Liver (tissue), 9 donors: ENCODE data around the gene MTARC1. TPM values are rescaled to one million over a fixed set of nuclear protein-coding genes. Genes with fewer than 3 reads are reported as not detected.

Experiments
- DNase-seq: peaks from one replicate; pipeline ENCODE4 v3.0.0-alpha.2; 2017; ENCODE audit warnings: low spot score
- H3K27ac ChIP-seq, 2 donors: one replicate each; pipeline ENCODE4 v1.7.0; 2013; ENCODE audit warnings: inconsistent platforms in 2 of 2, low read length in 2 of 2, control low read depth in 1 of 2, low read depth in 1 of 2, mild to moderate bottlenecking in 1 of 2
- H3K27me3 ChIP-seq, 4 donors: one replicate each; pipeline versions ENCODE4 v1.6.1 to v1.7.0; 2013; ENCODE audit warnings: low read length in 3 of 4, inconsistent platforms in 1 of 4, mild to moderate bottlenecking in 1 of 4, moderate library complexity in 1 of 4; ENCODE audit not compliant: control insufficient read depth in 4 of 4, insufficient read depth in 4 of 4
- H3K36me3 ChIP-seq, 4 donors: one replicate each; pipeline versions ENCODE4 v1.6.1 to v1.7.0; 2013; ENCODE audit warnings: low read length in 3 of 4, mild to moderate bottlenecking in 3 of 4, low read depth in 1 of 4, moderate library complexity in 1 of 4; ENCODE audit not compliant: control insufficient read depth in 4 of 4, insufficient read depth in 3 of 4
- H3K4me1 ChIP-seq, 4 donors: one replicate each; pipeline versions ENCODE4 v1.6.1 to v1.7.0; 2013; ENCODE audit warnings: low read length in 3 of 4, mild to moderate bottlenecking in 3 of 4, moderate library complexity in 1 of 4; ENCODE audit not compliant: control insufficient read depth in 4 of 4, insufficient read depth in 4 of 4
- H3K4me3 ChIP-seq, 3 donors: one replicate each; pipeline versions ENCODE4 v1.6.1 to v1.7.0; 2013; ENCODE audit warnings: low read length in 3 of 3, control low read depth in 1 of 3, low read depth in 1 of 3, mild to moderate bottlenecking in 1 of 3
- H3K9ac ChIP-seq, 2 donors: one replicate each; pipeline ENCODE4 v1.7.0; 2013; ENCODE audit warnings: low read length in 2 of 2, mild to moderate bottlenecking in 2 of 2, moderate library complexity in 2 of 2, control low read depth in 1 of 2, low read depth in 1 of 2
- H3K9me3 ChIP-seq, 4 donors: one replicate each; pipeline versions ENCODE4 v1.6.1 to v1.7.0; 2013; ENCODE audit warnings: low read length in 3 of 4; ENCODE audit not compliant: control insufficient read depth in 4 of 4
- ATF3 ChIP-seq: IDR thresholded peaks from 2 replicates; pipeline ENCODE4 v1.6.1; 2016; ENCODE audit warnings: antibody characterized with exemption
- CTCF ChIP-seq: fragments of 150-350 bp; IDR thresholded peaks from 2 replicates; pipeline ENCODE4 v1.5.1; 2017; ENCODE audit warnings: improper control_type of control experiment, low read depth, low read length; ENCODE audit not compliant: missing input control
- EGR1 ChIP-seq, 2 donors: IDR thresholded peaks; 2 replicates each; pipeline ENCODE4 v1.6.1; 2016 to 2018; ENCODE audit warnings: antibody characterized with exemption in 2 of 2, low read depth in 2 of 2
- FOXA1 ChIP-seq: IDR thresholded peaks from 2 replicates; pipeline ENCODE4 v1.6.1; 2016; ENCODE audit warnings: antibody characterized with exemption
- FOXA2 ChIP-seq: IDR thresholded peaks from 2 replicates; pipeline ENCODE4 v1.6.1; 2016; ENCODE audit warnings: antibody characterized with exemption
- HNF4A ChIP-seq, 2 donors: conservative IDR thresholded peaks; 2 replicates each; pipeline ENCODE4 v1.6.1; 2016; ENCODE audit warnings: antibody characterized with exemption in 2 of 2, mild to moderate bottlenecking in 2 of 2
- HNF4G ChIP-seq: IDR thresholded peaks from 2 replicates; pipeline ENCODE4 v1.6.1; 2016; ENCODE audit warnings: antibody characterized with exemption
- JUND ChIP-seq, 2 donors: IDR thresholded peaks; 2 replicates each; pipeline ENCODE4 v1.6.1; 2016; ENCODE audit warnings: antibody characterized with exemption in 2 of 2
- MAX ChIP-seq: IDR thresholded peaks from 2 replicates; pipeline ENCODE4 v1.6.1; 2016; ENCODE audit warnings: antibody characterized with exemption
- NR2F2 ChIP-seq: IDR thresholded peaks from 2 replicates; pipeline ENCODE4 v1.6.1; 2016; ENCODE audit warnings: antibody characterized with exemption
- RAD21 ChIP-seq, 2 donors: IDR thresholded peaks; 2 replicates each; pipeline ENCODE4 v1.6.1; 2016; ENCODE audit warnings: antibody characterized with exemption in 2 of 2, mild to moderate bottlenecking in 2 of 2
- REST ChIP-seq: IDR thresholded peaks from 2 replicates; pipeline ENCODE4 v1.6.1; 2016; ENCODE audit warnings: antibody characterized with exemption, mild to moderate bottlenecking
- RXRA ChIP-seq, 2 donors: IDR thresholded peaks; 2 replicates each; pipeline ENCODE4 v1.6.1; 2017 to 2018; ENCODE audit warnings: antibody characterized with exemption in 2 of 2, mild to moderate bottlenecking in 1 of 2
- SP1 ChIP-seq: IDR thresholded peaks from 2 replicates; pipeline ENCODE4 v1.6.1; 2018; ENCODE audit warnings: antibody characterized with exemption, mild to moderate bottlenecking
- TAF1 ChIP-seq: conservative IDR thresholded peaks from 2 replicates; pipeline ENCODE4 v1.6.1; 2016; ENCODE audit warnings: antibody characterized with exemption, mild to moderate bottlenecking
- YY1 ChIP-seq: IDR thresholded peaks from 2 replicates; pipeline ENCODE4 v1.6.1; 2016; ENCODE audit warnings: antibody characterized with exemption, mild to moderate bottlenecking
- ZBTB33 ChIP-seq: IDR thresholded peaks from 2 replicates; pipeline ENCODE4 v1.6.1; 2016; ENCODE audit warnings: antibody characterized with exemption
- WGBS: extraction: QIAGEN DNeasy Blood & Tissue Kit; methylation state at CpG from one replicate; pipeline ENCODE4 v1.1.7; 2013; 5-methylcytosine and 5-hydroxymethylcytosine counted together
- polyA plus RNA-seq, 2 donors: library from polyadenylated mRNA; stranded (reverse) in 1 of 2; unstranded in 1 of 2; fragments of 200-250 nt in 1 of 2; fragments of >200 nt in 1 of 2; fragmentation: Nextera tagmentation in 1 of 2; extraction: Ambion mirVana in 1 of 2; gene quantifications; one replicate each; pipeline versions ENCODE4 v1.2.1 to v1.2.3, GENCODE V29; 2013 to 2015
- total RNA-seq, 2 donors: library from RNA; depleted of rRNA; stranded (reverse); fragments of >200 nt; gene quantifications; one replicate each; pipeline ENCODE4 v1.2.3, GENCODE V29; 2014
- donor health status: healthy.
- donor health status: healthy.
- donor health status: healthy.
- donor health status: healthy.
- donor health status: healthy.

The MTARC1 gene
- total and polyA plus RNA-seq, 4 donors: 9.8 to 71.3 (median 21.5) TPM

- peaks cover 2 to 8% (median 4%) of the 10 kb centered on the region in 4 donors for H3K36me3 ChIP-seq
- H3K9me3 ChIP-seq: no peaks in the 10 kb centered on the region
- peaks cover 0 to 25% (median 16%) of the 10 kb centered on the region in 4 donors for H3K4me1 ChIP-seq
- WGBS: 92% methylated on average over 12 of the region's 12 CpGs
- no peaks in the 10 kb centered on the region for H3K27me3 ChIP-seq
- no peak overlapping the region for H3K4me3 ChIP-seq
- no peak for DNase-seq
- no peak overlapping the region for H3K27ac ChIP-seq
- H3K9ac ChIP-seq: no peak overlapping the region
- no peak for TF ChIP-seq REST
- no peak for TF ChIP-seq RAD21 (IDR thresholded peaks at IDR 0.05)
- TF ChIP-seq CTCF: no peak
- no peak for TF ChIP-seq MAX
- TF ChIP-seq ATF3: no peak
- TF ChIP-seq YY1: no peak
- TF ChIP-seq ZBTB33: no peak
- TF ChIP-seq FOXA1: no peak
- no peak for TF ChIP-seq HNF4G
- no peak for TF ChIP-seq JUND (IDR thresholded peaks at IDR 0.05)
- no peak for TF ChIP-seq FOXA2
Observed at GRCh38 chr1:220813013-220813412, 26.3 kb downstream of the MTARC1 start.

GRCh38 chr1:220815409-220815808 lies 28.7 kb downstream of the MTARC1 start:
- no peak overlapping the region for H3K9ac ChIP-seq
- TF ChIP-seq ATF3 (no peak), JUND (IDR thresholded peaks at IDR 0.05) (no peak), SP1 (no peak), HNF4A (conservative IDR thresholded peaks at IDR 0.05) (no peak), RAD21 (IDR thresholded peaks at IDR 0.05) (no peak), TAF1 (no peak), MAX (no peak), NR2F2 (no peak), YY1 (no peak), RXRA (IDR thresholded peaks at IDR 0.05) (no peak), EGR1 (IDR thresholded peaks at IDR 0.05; ENCODE audit: low read depth in 2 of 2) (no peak)
- DNase-seq: no peak
- 81% methylated on average over 2 of the region's 2 CpGs for WGBS
- H3K27ac ChIP-seq: no peak overlapping the region
- H3K36me3 ChIP-seq: peaks cover 2 to 8% (median 4%) of the 10 kb centered on the region in 4 donors
- no peaks in the 10 kb centered on the region for H3K27me3 ChIP-seq
- H3K4me3 ChIP-seq: no peak overlapping the region
- no peaks in the 10 kb centered on the region for H3K9me3 ChIP-seq
- peaks cover 0 to 11% (median 5%) of the 10 kb centered on the region in 4 donors for H3K4me1 ChIP-seq
